DOHH2 (cell line): ENCODE data around the gene SLC38A9.

Source experiments
- CTCF ChIP-seq: fragments of 200-600 bp; sonication (generic); IDR thresholded peaks from one replicate; pipeline ENCODE4 v1.5.1; 2014; ENCODE audit warnings: antibody characterized with exemption, mild to moderate bottlenecking, low read depth, low read length; ENCODE audit not compliant: poor library complexity, severe bottlenecking
- EZH2phosphoT487 ChIP-seq: fragments of 200-600 bp; sonication (generic); IDR thresholded peaks from 2 replicates; pipeline ENCODE4 v1.6.1; 2017; ENCODE audit warnings: borderline replicate concordance, mild to moderate bottlenecking, antibody characterized with exemption, low read length, moderate library complexity, mixed read lengths

GRCh38 chr5:55594671-55595070 lies 117.5 kb downstream of the SLC38A9 start:
- TF ChIP-seq CTCF = no peak
- no peak for TF ChIP-seq EZH2phosphoT487
